ENCODE results near the gene GNG12. TPM values are rescaled to one million over a fixed set of nuclear protein-coding genes. Genes with fewer than 3 reads are reported as not detected.

GNG12 gene
- total and polyA plus RNA-seq, 2 donors from 2014 or later = 46.1 to 89.3 TPM

DNA sequence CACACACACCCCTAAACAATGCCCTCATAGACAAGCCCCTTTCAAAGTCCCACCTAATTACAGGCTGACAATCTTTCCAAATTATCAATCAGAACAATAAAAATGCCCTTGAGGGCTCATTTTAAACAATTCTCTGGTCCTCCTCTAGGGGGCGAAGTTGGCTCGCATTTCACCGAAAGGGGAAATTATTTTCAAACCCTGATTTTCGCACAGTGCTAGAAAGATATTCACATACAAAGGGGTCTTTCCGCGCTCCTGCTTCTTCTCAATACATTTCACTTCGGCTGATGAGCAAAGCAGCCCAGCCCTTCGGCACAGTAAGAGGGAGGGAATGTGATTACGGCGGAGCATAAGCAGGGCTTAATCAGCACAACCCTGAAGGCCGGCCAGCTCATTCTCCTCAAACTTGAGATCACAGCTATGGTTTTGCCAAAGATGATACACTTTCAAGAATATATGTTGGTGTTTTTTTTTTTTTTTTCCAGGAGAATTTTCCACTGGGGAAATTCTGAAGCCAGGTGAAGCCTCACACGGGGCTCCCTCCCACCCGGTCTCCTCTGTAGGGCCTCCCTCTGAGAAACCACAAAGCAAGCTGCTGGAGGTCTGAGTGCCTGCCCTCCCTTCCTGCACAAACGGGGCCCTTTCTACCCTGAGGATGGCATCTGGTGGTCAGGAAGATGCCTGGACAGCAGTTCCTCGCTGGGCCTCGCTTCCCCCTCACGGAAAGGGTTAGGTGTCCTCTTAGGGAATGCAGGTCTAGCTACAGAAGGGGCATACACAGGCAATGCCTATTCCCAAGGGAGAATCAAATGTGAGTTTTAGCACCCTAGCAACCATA lies 66.9 kb downstream of the GNG12 start:
- peak overlapping the region in 2 of 3 donors; percentile 7 to 30 for H3K4me3 ChIP-seq (ENCODE audit: low read length in 3 of 3)
- FAIRE-seq (no peak), DNase-seq (peak in 4 of 5 donors; percentile 60 to 87 (median 68))
- intact Hi-C loops (cut with DNase I) = loop anchor here (10.0 kb wide), 1 partner anchor 348 kb away; no protein-coding TSS in a partner anchor
- peak overlapping the region in 2 of 3 donors; percentile 33 to 52 for H3K9ac ChIP-seq (ENCODE audit: low read length in 3 of 3)
- H3K27ac ChIP-seq (ENCODE audit: low read depth in 2 of 2, low read length in 2 of 2) = peak overlapping the region; percentile 15 to 44
- TF ChIP-seq, protein P1, sequence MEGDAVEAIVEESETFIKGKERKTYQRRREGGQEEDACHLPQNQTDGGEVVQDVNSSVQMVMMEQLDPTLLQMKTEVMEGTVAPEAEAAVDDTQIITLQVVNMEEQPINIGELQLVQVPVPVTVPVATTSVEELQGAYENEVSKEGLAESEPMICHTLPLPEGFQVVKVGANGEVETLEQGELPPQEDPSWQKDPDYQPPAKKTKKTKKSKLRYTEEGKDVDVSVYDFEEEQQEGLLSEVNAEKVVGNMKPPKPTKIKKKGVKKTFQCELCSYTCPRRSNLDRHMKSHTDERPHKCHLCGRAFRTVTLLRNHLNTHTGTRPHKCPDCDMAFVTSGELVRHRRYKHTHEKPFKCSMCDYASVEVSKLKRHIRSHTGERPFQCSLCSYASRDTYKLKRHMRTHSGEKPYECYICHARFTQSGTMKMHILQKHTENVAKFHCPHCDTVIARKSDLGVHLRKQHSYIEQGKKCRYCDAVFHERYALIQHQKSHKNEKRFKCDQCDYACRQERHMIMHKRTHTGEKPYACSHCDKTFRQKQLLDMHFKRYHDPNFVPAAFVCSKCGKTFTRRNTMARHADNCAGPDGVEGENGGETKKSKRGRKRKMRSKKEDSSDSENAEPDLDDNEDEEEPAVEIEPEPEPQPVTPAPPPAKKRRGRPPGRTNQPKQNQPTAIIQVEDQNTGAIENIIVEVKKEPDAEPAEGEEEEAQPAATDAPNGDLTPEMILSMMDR (IDR thresholded peaks at IDR 0.05; ENCODE audit: borderline replicate concordance, extremely low read depth, insufficient read depth) = peak; percentile 79
- peaks cover 0 to 11% (median 2%) of the 10 kb centered on the region in 3 donors for H3K36me3 ChIP-seq (ENCODE audit: control insufficient read depth in 2 of 3, insufficient read depth in 3 of 3, low read length in 3 of 3)
- peaks cover 0 to 24% (median 14%) of the 10 kb centered on the region in 3 donors for H3K4me1 ChIP-seq (ENCODE audit: control insufficient read depth in 2 of 3, insufficient read depth in 2 of 3, low read depth in 1 of 3, low read length in 3 of 3)
- no peaks in the 10 kb centered on the region for H3K9me3 ChIP-seq (ENCODE audit: control insufficient read depth in 2 of 3, insufficient read depth in 1 of 3, low read length in 3 of 3)
- no peaks in the 10 kb centered on the region for H3K27me3 ChIP-seq (ENCODE audit: control insufficient read depth, insufficient read depth, low read length)

DNA sequence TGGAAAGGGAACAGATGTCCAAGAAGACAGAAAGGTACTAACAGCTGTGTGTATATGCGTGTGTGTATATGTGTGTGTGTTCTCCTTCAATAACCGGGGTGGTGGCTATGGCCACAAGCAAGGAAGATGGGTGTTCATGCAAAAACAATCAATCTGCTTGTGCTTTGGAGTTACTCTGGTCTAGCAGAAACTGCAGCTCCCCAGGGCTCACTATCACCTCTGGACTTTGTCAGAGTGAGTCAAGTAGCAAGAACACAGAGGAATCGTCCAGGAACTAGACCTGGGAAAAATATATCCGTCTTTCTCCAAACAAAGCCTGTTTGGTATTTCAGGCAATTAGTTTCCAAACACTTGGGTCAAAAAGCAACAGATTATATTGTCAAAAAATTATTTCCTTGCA lies 68.6 kb downstream of the GNG12 start:
- intact Hi-C loops (cut with DNase I) = loop anchor here (10.0 kb wide), 1 partner anchor 350 kb away; no protein-coding TSS in a partner anchor
- Histone ChIP-seq H3K4me3 (ENCODE audit: low read length in 3 of 3) (no peak overlapping the region), H3K4me1 (ENCODE audit: control insufficient read depth in 2 of 3, insufficient read depth in 2 of 3, low read depth in 1 of 3, low read length in 3 of 3) (peaks cover 0 to 34% (median 16%) of the 10 kb centered on the region in 3 donors), H3K27ac (ENCODE audit: low read depth in 2 of 2, low read length in 2 of 2) (no peak overlapping the region), H3K9ac (ENCODE audit: low read length in 3 of 3) (no peak overlapping the region), H3K27me3 (ENCODE audit: control insufficient read depth, insufficient read depth, low read length) (no peaks in the 10 kb centered on the region), H3K9me3 (ENCODE audit: control insufficient read depth in 2 of 3, insufficient read depth in 1 of 3, low read length in 3 of 3) (no peaks in the 10 kb centered on the region), H3K36me3 (ENCODE audit: control insufficient read depth in 2 of 3, insufficient read depth in 3 of 3, low read length in 3 of 3) (peaks cover 0 to 5% (median 2%) of the 10 kb centered on the region in 3 donors)
- no peak for DNase-seq
- TF ChIP-seq, protein P1 (IDR thresholded peaks at IDR 0.05; ENCODE audit: borderline replicate concordance, extremely low read depth, insufficient read depth) = no peak
- no peak for FAIRE-seq

DNA sequence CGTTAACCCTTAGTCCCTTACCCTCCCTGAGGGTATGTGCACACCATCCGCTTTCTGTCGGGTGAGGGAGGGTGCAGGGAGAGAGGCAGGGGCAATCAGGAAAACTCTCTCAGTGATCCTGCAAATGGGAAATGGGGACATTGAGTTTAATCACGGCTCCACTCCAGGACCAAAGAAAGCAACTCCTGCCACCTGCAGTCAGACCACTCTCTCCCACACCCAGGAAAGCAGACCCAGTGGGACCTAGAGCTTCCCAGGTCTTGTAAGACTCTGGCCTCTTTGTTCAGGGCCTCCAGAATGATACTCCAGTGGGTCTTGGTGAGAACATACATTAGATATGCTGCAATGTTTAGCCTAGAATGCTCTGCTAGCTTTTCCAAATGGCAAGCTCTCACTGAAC lies 71.5 kb downstream of the GNG12 start:
- Histone ChIP-seq H3K9me3 (ENCODE audit: control insufficient read depth in 2 of 3, insufficient read depth in 1 of 3, low read length in 3 of 3) (no peaks in the 10 kb centered on the region), H3K27ac (ENCODE audit: low read depth in 2 of 2, low read length in 2 of 2) (no peak overlapping the region), H3K4me1 (ENCODE audit: control insufficient read depth in 2 of 3, insufficient read depth in 2 of 3, low read depth in 1 of 3, low read length in 3 of 3) (peaks cover 0 to 36% (median 9%) of the 10 kb centered on the region in 3 donors), H3K4me3 (ENCODE audit: low read length in 3 of 3) (no peak overlapping the region), H3K36me3 (ENCODE audit: control insufficient read depth in 2 of 3, insufficient read depth in 3 of 3, low read length in 3 of 3) (peaks cover 0 to 2% (median 0%) of the 10 kb centered on the region in 3 donors), H3K27me3 (ENCODE audit: control insufficient read depth, insufficient read depth, low read length) (no peaks in the 10 kb centered on the region), H3K9ac (ENCODE audit: low read length in 3 of 3) (no peak overlapping the region)
- DNase-seq (no peak), FAIRE-seq (no peak)
- TF ChIP-seq, protein P1 (IDR thresholded peaks at IDR 0.05; ENCODE audit: borderline replicate concordance, extremely low read depth, insufficient read depth) = no peak
- intact Hi-C loops (cut with DNase I) = loop anchor here (10.0 kb wide), 1 partner anchor 353 kb away; no protein-coding TSS in a partner anchor
